ENCODE data around the gene C8G.

C8G gene

DNA sequence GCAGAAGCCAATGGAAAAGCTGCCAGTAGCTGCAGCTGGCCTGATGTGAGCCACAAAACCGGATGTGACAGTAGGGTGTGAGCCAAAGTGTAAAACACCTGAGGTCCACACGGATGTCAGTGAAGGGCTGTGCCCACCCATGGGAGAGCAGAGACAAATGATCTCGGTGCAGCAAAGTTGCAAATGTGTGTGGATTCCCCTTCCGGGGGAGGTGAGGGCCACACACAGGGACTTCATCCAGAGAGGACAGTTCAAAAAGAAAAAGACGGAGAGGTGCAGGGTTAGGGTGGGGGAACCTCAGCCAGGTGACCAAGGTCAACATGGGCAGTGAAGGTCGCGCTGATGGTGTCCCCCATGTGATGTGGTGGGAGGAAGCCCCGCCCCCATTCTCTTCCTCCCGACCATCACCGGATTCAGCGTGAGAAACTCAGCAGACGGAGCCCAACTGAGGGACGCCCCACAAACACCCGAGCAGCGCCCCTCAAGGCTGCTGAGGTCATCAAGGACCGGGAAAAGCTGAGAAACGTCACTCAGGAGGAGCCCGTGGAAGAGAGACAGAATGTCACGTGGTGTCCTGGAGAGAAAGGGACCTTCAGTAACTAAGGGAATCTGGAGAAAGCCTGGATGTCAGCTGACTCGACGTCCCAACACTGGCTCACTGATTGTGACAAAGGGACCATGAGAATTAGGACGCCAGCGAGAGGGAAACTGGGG, 20.9 kb downstream of the C8G start:
- no peak overlapping the region for H3K27ac ChIP-seq

GRCh38 chr9:136968333-136969127, 23.5 kb downstream of the C8G start:
- H3K27ac ChIP-seq, result no peak overlapping the region
- TF ChIP-seq ZFX (IDR thresholded peaks at IDR 0.05; ENCODE audit: borderline replicate concordance), result no peak
- TF ChIP-seq, protein P1, sequence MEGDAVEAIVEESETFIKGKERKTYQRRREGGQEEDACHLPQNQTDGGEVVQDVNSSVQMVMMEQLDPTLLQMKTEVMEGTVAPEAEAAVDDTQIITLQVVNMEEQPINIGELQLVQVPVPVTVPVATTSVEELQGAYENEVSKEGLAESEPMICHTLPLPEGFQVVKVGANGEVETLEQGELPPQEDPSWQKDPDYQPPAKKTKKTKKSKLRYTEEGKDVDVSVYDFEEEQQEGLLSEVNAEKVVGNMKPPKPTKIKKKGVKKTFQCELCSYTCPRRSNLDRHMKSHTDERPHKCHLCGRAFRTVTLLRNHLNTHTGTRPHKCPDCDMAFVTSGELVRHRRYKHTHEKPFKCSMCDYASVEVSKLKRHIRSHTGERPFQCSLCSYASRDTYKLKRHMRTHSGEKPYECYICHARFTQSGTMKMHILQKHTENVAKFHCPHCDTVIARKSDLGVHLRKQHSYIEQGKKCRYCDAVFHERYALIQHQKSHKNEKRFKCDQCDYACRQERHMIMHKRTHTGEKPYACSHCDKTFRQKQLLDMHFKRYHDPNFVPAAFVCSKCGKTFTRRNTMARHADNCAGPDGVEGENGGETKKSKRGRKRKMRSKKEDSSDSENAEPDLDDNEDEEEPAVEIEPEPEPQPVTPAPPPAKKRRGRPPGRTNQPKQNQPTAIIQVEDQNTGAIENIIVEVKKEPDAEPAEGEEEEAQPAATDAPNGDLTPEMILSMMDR (IDR thresholded peaks at IDR 0.05), result no peak

More for the DNA sequence above, 20.9 kb downstream of the C8G start:
- TF ChIP-seq ZFX (IDR thresholded peaks at IDR 0.05; ENCODE audit: borderline replicate concordance), result no peak
- TF ChIP-seq, protein P1 (IDR thresholded peaks at IDR 0.05), result no peak

DNA sequence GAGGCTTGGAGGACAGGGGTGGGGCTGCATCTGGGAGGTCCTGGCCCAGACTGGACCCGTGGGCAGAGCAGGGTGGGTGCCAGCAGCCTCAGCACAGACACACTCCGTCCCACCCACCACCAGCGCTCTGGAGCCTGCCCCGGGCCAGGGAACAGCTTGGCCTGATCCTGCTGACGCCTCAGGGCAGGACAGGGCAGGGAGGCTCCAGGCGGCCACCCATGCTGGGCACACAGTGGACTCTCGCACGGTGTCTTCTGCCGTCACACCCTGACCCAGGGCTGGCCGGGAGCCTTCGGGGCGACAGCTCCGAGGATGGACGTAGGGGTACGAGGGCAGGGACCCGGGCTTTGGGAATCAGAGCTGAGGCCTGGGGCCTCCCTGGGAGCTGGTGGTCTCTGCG, 24.1 kb downstream of the C8G start:
- H3K27ac ChIP-seq, result no peak overlapping the region
- TF ChIP-seq, protein P1 (IDR thresholded peaks at IDR 0.05), result no peak
- no peak for TF ChIP-seq ZFX (IDR thresholded peaks at IDR 0.05; ENCODE audit: borderline replicate concordance)

GRCh38 chr9:136969774-136970173, 24.7 kb downstream of the C8G start:
- no peak overlapping the region for H3K27ac ChIP-seq
- no peak for TF ChIP-seq ZFX (IDR thresholded peaks at IDR 0.05; ENCODE audit: borderline replicate concordance)
- TF ChIP-seq, protein P1 (IDR thresholded peaks at IDR 0.05), result no peak

DNA sequence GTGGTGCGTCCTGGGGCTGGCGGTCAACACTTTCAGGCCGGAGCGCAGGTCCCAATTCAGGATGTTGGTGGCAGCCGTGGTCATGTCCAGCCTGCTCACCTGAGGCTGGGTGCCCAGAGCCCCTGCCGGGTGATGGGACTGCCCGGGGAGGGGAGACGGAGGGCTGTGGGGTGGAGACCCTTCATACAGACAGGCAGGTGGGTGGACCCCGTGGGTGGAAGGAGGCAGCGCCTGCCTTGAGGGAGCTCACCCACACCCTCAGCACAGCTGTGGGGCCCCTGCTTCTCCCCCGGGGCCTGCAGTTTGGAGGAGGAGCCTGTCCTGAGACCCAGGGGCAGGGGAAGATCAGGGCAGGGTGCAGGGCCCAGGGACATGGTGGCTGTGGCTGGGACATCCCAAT, 25.3 kb downstream of the C8G start:
- no peak overlapping the region for H3K27ac ChIP-seq
- TF ChIP-seq, protein P1 (IDR thresholded peaks at IDR 0.05), result no peak
- no peak for TF ChIP-seq ZFX (IDR thresholded peaks at IDR 0.05; ENCODE audit: borderline replicate concordance)

- TF ChIP-seq, protein P1 (IDR thresholded peaks at IDR 0.05), result no peak
- TF ChIP-seq ZFX (IDR thresholded peaks at IDR 0.05; ENCODE audit: borderline replicate concordance), result no peak
- H3K27ac ChIP-seq, result no peak overlapping the region
Observed at GRCh38 chr9:136971746-136972145, 26.7 kb downstream of the C8G start.

DNA sequence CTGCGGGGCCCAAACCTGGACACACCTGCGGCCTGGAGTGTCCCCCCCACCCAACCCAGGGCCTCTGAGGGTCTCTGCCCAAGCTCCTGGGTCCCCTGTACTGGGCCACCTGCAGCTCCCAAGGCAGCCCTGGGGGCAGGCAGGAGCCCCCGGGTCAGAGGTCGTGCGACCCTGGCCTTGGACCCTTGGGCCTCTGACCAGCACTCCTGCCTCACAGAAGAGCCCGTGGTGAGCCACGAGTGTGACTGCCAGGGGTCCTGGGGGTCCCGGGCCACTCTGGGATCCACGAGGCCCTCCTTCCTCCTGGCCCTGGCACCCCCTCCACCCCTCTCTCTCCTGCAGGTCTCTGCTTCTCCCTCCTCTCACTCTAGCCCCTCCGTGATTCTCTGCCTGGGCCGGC, 27.3 kb downstream of the C8G start:
- H3K27ac ChIP-seq, result no peak overlapping the region
- TF ChIP-seq, protein P1 (IDR thresholded peaks at IDR 0.05), result no peak
- no peak for TF ChIP-seq ZFX (IDR thresholded peaks at IDR 0.05; ENCODE audit: borderline replicate concordance)

Measured in 22Rv1 (cell line).